Trophoblast cell (in vitro differentiated cells and primary cell): ENCODE results near the gene CHTF8.
A peak's percentile ranks its signal among the peaks of the same experiment; 100 is the strongest.

Source experiments
- DNase-seq, 2 donors: peaks; one replicate each; pipeline ENCODE4 v3.0.0-alpha.2; 2016
- H2AFZ ChIP-seq: 2 replicates; pipeline ENCODE4 v1.6.1; 2013; ENCODE audit warnings: low read length, moderate library complexity, mild to moderate bottlenecking; ENCODE audit not compliant: insufficient read depth, poor library complexity
- H2AK5ac ChIP-seq: 2 replicates; pipeline ENCODE4 v1.6.1; 2013; ENCODE audit warnings: mild to moderate bottlenecking, low read length
- H2BK120ac ChIP-seq: 2 replicates; pipeline ENCODE4 v1.6.1; 2013; ENCODE audit warnings: low read length, mild to moderate bottlenecking, moderate library complexity; ENCODE audit not compliant: insufficient read depth, poor library complexity
- H2BK12ac ChIP-seq: 2 replicates; pipeline ENCODE4 v1.6.1; 2013; ENCODE audit warnings: mild to moderate bottlenecking, low read length, moderate library complexity
- H2BK5ac ChIP-seq: 2 replicates; pipeline ENCODE4 v1.6.1; 2013; ENCODE audit warnings: low read length, low read depth, moderate library complexity, mild to moderate bottlenecking; ENCODE audit not compliant: poor library complexity
- H3K14ac ChIP-seq: 2 replicates; pipeline ENCODE4 v1.6.1; 2013; ENCODE audit warnings: mild to moderate bottlenecking, low read length
- H3K18ac ChIP-seq: 2 replicates; pipeline ENCODE4 v1.6.1; 2013; ENCODE audit warnings: mild to moderate bottlenecking, low read length
- H3K23ac ChIP-seq: 2 replicates; pipeline ENCODE4 v1.6.1; 2013; ENCODE audit warnings: low read length
- H3K27ac ChIP-seq: 2 replicates; pipeline ENCODE4 v1.5.1; 2013; ENCODE audit warnings: low read depth, mild to moderate bottlenecking, inconsistent platforms, low read length, moderate library complexity
- H3K27me3 ChIP-seq: 2 replicates; pipeline ENCODE4 v1.6.1; 2013; ENCODE audit warnings: inconsistent platforms, mild to moderate bottlenecking, low read length, moderate library complexity; ENCODE audit not compliant: insufficient read depth
- H3K36me3 ChIP-seq, 2 experiments: 1 replicate in 1 of 2; 2 replicates in 1 of 2; pipeline ENCODE4 v1.6.1; 2013; ENCODE audit warnings: low read length in 2 of 2, mild to moderate bottlenecking in 2 of 2, moderate library complexity in 1 of 2; ENCODE audit not compliant: insufficient read depth in 2 of 2, control insufficient read depth in 1 of 2
- H3K4ac ChIP-seq: 2 replicates; pipeline ENCODE4 v1.6.1; 2013; ENCODE audit warnings: low read depth, mild to moderate bottlenecking, low read length, moderate library complexity
- H3K4me1 ChIP-seq, 2 experiments: 1 replicate in 1 of 2; 2 replicates in 1 of 2; pipeline ENCODE4 v1.6.1; 2013; ENCODE audit warnings: low read length in 2 of 2, mild to moderate bottlenecking in 2 of 2, moderate library complexity in 1 of 2; ENCODE audit not compliant: insufficient read depth in 2 of 2, control insufficient read depth in 1 of 2
- H3K4me2 ChIP-seq: 2 replicates; pipeline ENCODE4 v1.6.1; 2013; ENCODE audit warnings: inconsistent platforms, mild to moderate bottlenecking, low read length, moderate library complexity
- H3K4me3 ChIP-seq: 2 replicates; pipeline ENCODE4 v1.5.1; 2013; ENCODE audit warnings: mild to moderate bottlenecking, low read depth, low read length, inconsistent platforms
- H3K79me1 ChIP-seq: one replicate; pipeline ENCODE4 v1.6.1; 2013; ENCODE audit warnings: low read length
- H3K79me2 ChIP-seq: 2 replicates; pipeline ENCODE4 v1.6.1; 2013; ENCODE audit warnings: low read length, mild to moderate bottlenecking; ENCODE audit not compliant: control insufficient read depth, insufficient read depth, poor library complexity
- H3K9ac ChIP-seq: 2 replicates; pipeline ENCODE4 v1.6.1; 2013; ENCODE audit warnings: mild to moderate bottlenecking, low read length
- H3K9me3 ChIP-seq: 2 replicates; pipeline ENCODE4 v1.6.1; 2013; ENCODE audit warnings: low read depth, mild to moderate bottlenecking, control low read depth, inconsistent platforms, low read length; ENCODE audit not compliant: insufficient read depth
- H4K12ac ChIP-seq: 2 replicates; pipeline ENCODE4 v1.6.1; 2013; ENCODE audit warnings: low read depth, mild to moderate bottlenecking, low read length, moderate library complexity
- H4K8ac ChIP-seq: 2 replicates; pipeline ENCODE4 v1.6.1; 2013; ENCODE audit warnings: low read depth, mild to moderate bottlenecking, low read length, moderate library complexity
- H4K91ac ChIP-seq: one replicate; pipeline ENCODE4 v1.6.1; 2013; ENCODE audit warnings: low read depth, mild to moderate bottlenecking, low read length, moderate library complexity
- whole genome bisulfite sequencing: extraction: QIAGEN DNeasy Blood & Tissue Kit; methylation state at CpG from one replicate; pipeline ENCODE4 v1.1.7; 2013; ENCODE audit warnings: missing lambda C conversion rate; ENCODE audit not compliant: insufficient read length, insufficient coverage; ENCODE audit errors: extremely low coverage; 5-methylcytosine and 5-hydroxymethylcytosine counted together

CHTF8 gene

GRCh38 chr16:69113216-69113615, 19.2 kb downstream of the CHTF8 start:
- Histone ChIP-seq H3K4me2 (no peak overlapping the region), H2BK5ac (no peak overlapping the region), H4K8ac (no peak overlapping the region), H3K4me1 (peaks cover 5 to 12% of the 10 kb centered on the region in 2 experiments), H2AFZ (no peak overlapping the region), H4K12ac (no peak overlapping the region), H3K9ac (no peak overlapping the region), H3K79me1 (no peaks in the 10 kb centered on the region), H3K4me3 (no peak overlapping the region), H3K4ac (no peak overlapping the region), H3K27ac (no peak overlapping the region), H3K14ac (no peak overlapping the region), H3K79me2 (no peaks in the 10 kb centered on the region), H4K91ac (no peak overlapping the region), H3K27me3 (no peaks in the 10 kb centered on the region), H3K36me3 (peaks cover 22 to 38% of the 10 kb centered on the region in 2 experiments), H2BK120ac (no peak overlapping the region), H3K9me3 (peaks cover 8% of the 10 kb centered on the region), H3K23ac (no peak overlapping the region), H2AK5ac (no peak overlapping the region), H3K18ac (no peak overlapping the region), H2BK12ac (no peak overlapping the region)
- DNase-seq = no peak
- no CpG with 5 or more reads among the region's 7 CpGs for WGBS

DNA sequence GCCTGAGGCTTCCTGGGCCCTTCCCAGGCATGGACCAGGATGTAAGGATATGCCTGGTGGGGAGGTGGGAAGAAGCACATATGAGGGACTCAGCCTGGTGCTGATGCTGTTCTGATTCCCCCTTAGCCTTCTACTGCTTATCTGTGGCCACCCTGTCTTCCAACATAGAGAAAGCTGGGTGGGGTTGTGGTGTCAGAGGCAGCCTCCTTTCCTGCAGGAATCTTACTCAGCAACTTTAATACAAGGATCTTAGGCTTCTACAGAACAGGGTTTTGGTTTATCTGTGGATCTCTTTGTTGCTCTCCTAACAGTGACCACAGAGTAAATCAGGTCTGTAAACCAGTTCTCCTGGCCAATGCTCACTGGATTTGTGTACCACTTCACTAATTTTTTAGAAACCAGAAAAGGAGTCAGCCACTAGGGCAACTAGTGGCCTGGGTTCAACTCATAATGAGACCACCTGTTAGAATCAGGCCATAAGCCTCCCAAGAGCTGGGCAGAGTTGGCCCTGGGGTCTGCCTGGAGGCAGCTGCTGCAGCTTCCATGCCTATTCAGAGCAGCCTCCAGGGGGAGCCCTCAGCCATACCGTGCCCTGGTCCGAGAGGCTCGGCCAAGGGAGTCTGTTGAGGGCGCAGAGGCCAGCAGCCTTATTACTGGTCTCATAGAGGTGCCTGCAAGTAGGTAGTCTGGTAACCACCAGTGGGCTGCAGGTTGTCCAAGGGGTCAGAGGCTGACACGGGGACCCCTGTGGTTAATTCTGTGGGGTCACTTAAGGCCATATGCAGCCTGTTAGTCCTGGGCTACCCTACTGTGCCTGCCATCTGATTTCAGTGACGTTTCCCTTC, 19.9 kb downstream of the CHTF8 start:
- DNase-seq = peak; percentile 82 to 90
- peaks cover 6% of the 10 kb centered on the region for H3K27me3 ChIP-seq
- H4K8ac ChIP-seq = no peak overlapping the region
- no peak overlapping the region for H3K27ac ChIP-seq
- H2BK12ac ChIP-seq = no peak overlapping the region
- H4K91ac ChIP-seq = no peak overlapping the region
- H3K36me3 ChIP-seq = peaks cover 21 to 32% of the 10 kb centered on the region in 2 experiments
- no peak overlapping the region for H3K23ac ChIP-seq
- H3K9ac ChIP-seq = no peak overlapping the region
- H3K4me1 ChIP-seq = peaks cover 6 to 14% of the 10 kb centered on the region in 2 experiments
- no peak overlapping the region for H3K14ac ChIP-seq
- no peak overlapping the region for H2BK5ac ChIP-seq
- no peak overlapping the region for H2AFZ ChIP-seq
- H3K4ac ChIP-seq = no peak overlapping the region
- no peak overlapping the region for H3K18ac ChIP-seq
- no peaks in the 10 kb centered on the region for H3K79me2 ChIP-seq
- H3K79me1 ChIP-seq = no peaks in the 10 kb centered on the region
- no peak overlapping the region for H2BK120ac ChIP-seq
- H3K4me2 ChIP-seq = no peak overlapping the region
- WGBS = no CpG with 5 or more reads among the region's 6 CpGs
- H4K12ac ChIP-seq = no peak overlapping the region
- H3K4me3 ChIP-seq = no peak overlapping the region
- peaks cover 8% of the 10 kb centered on the region for H3K9me3 ChIP-seq
- no peak overlapping the region for H2AK5ac ChIP-seq

- Histone ChIP-seq H3K27me3 (peaks cover 13% of the 10 kb centered on the region), H3K79me1 (no peaks in the 10 kb centered on the region), H3K23ac (no peak overlapping the region), H3K4me1 (peaks cover 13 to 21% of the 10 kb centered on the region in 2 experiments), H4K91ac (no peak overlapping the region), H3K4me2 (no peak overlapping the region), H2BK120ac (no peak overlapping the region), H3K18ac (no peak overlapping the region), H3K79me2 (no peaks in the 10 kb centered on the region), H2AK5ac (no peak overlapping the region), H3K27ac (no peak overlapping the region), H3K9me3 (peaks cover 8% of the 10 kb centered on the region), H4K8ac (no peak overlapping the region), H2AFZ (no peak overlapping the region), H2BK5ac (no peak overlapping the region), H3K36me3 (peaks cover 21 to 29% of the 10 kb centered on the region in 2 experiments), H3K4ac (no peak overlapping the region), H2BK12ac (no peak overlapping the region), H3K9ac (no peak overlapping the region), H3K4me3 (no peak overlapping the region), H4K12ac (no peak overlapping the region), H3K14ac (no peak overlapping the region)
- DNase-seq = no peak
- WGBS = no CpG with 5 or more reads among the region's 5 CpGs
Measured at GRCh38 chr16:69111876-69112230, 20.5 kb downstream of the CHTF8 start.

- Histone ChIP-seq H3K4me1 (peaks cover 17 to 26% of the 10 kb centered on the region in 2 experiments), H4K12ac (no peak overlapping the region), H3K79me1 (no peaks in the 10 kb centered on the region), H2BK120ac (no peak overlapping the region), H3K27ac (no peak overlapping the region), H3K36me3 (peaks cover 21 to 25% of the 10 kb centered on the region in 2 experiments), H3K9ac (no peak overlapping the region), H2AK5ac (no peak overlapping the region), H3K18ac (no peak overlapping the region), H2AFZ (no peak overlapping the region), H3K14ac (no peak overlapping the region), H4K8ac (no peak overlapping the region), H2BK5ac (no peak overlapping the region), H3K23ac (no peak overlapping the region), H2BK12ac (no peak overlapping the region), H3K4ac (no peak overlapping the region), H3K4me2 (no peak overlapping the region), H3K79me2 (no peaks in the 10 kb centered on the region), H3K27me3 (peaks cover 18% of the 10 kb centered on the region), H4K91ac (no peak overlapping the region), H3K4me3 (no peak overlapping the region), H3K9me3 (peaks cover 8% of the 10 kb centered on the region)
- no CpG with 5 or more reads among the region's 6 CpGs for WGBS
- no peak for DNase-seq
Measured at GRCh38 chr16:69111216-69111875, 21.0 kb downstream of the CHTF8 start.
